ENCODE measurements around the gene NPR2.

NPR2 gene

GRCh38 chr9:35852876-35853865 is 61.8 kb downstream of the NPR2 start:
- H2AFZ ChIP-seq (ENCODE audit: low read length) = no peak overlapping the region
- H3K9me3 ChIP-seq (ENCODE audit: insufficient read depth, low read depth, low read length) = no peaks in the 10 kb centered on the region
- no peaks in the 10 kb centered on the region for H3K27me3 ChIP-seq (ENCODE audit: insufficient read depth, low read length, poor library complexity, severe bottlenecking)
- TF ChIP-seq EZH2phosphoT487 (IDR thresholded peaks at IDR 0.05; ENCODE audit: borderline replicate concordance) = no peak
- TF ChIP-seq, protein P1, sequence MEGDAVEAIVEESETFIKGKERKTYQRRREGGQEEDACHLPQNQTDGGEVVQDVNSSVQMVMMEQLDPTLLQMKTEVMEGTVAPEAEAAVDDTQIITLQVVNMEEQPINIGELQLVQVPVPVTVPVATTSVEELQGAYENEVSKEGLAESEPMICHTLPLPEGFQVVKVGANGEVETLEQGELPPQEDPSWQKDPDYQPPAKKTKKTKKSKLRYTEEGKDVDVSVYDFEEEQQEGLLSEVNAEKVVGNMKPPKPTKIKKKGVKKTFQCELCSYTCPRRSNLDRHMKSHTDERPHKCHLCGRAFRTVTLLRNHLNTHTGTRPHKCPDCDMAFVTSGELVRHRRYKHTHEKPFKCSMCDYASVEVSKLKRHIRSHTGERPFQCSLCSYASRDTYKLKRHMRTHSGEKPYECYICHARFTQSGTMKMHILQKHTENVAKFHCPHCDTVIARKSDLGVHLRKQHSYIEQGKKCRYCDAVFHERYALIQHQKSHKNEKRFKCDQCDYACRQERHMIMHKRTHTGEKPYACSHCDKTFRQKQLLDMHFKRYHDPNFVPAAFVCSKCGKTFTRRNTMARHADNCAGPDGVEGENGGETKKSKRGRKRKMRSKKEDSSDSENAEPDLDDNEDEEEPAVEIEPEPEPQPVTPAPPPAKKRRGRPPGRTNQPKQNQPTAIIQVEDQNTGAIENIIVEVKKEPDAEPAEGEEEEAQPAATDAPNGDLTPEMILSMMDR (conservative IDR thresholded peaks at IDR 0.05; ENCODE audit: low read length) = no peak
- no peaks in the 10 kb centered on the region for H3F3A ChIP-seq (ENCODE audit: low read depth)
- no peaks in the 10 kb centered on the region for H3K79me2 ChIP-seq (ENCODE audit: insufficient read depth, low read length)
- H3K4me3 ChIP-seq (ENCODE audit: low read length, poor library complexity, severe bottlenecking) = no peak overlapping the region
- H3K9ac ChIP-seq (ENCODE audit: low read depth, low read length, poor library complexity, severe bottlenecking) = no peak overlapping the region
- no peaks in the 10 kb centered on the region for H3K4me1 ChIP-seq (ENCODE audit: insufficient read depth, low read length, poor library complexity, severe bottlenecking)
- H4K20me1 ChIP-seq (ENCODE audit: insufficient read depth, low read length, poor library complexity, severe bottlenecking) = no peaks in the 10 kb centered on the region
- H3K9me2 ChIP-seq (replicated peaks; ENCODE audit: low read depth, low read length) = no peaks in the 10 kb centered on the region
- no peak overlapping the region for H3K4me2 ChIP-seq (ENCODE audit: low read depth, low read length, poor library complexity, severe bottlenecking)
- H3K36me3 ChIP-seq (ENCODE audit: insufficient read depth, low read length) = no peaks in the 10 kb centered on the region

- H3K4me3 ChIP-seq (ENCODE audit: low read length, poor library complexity, severe bottlenecking) = no peak overlapping the region
- H3K27me3 ChIP-seq (ENCODE audit: insufficient read depth, low read length, poor library complexity, severe bottlenecking) = no peaks in the 10 kb centered on the region
- H3K36me3 ChIP-seq (ENCODE audit: insufficient read depth, low read length) = no peaks in the 10 kb centered on the region
- H3F3A ChIP-seq (ENCODE audit: low read depth) = no peaks in the 10 kb centered on the region
- H3K4me1 ChIP-seq (ENCODE audit: insufficient read depth, low read length, poor library complexity, severe bottlenecking) = no peaks in the 10 kb centered on the region
- no peak overlapping the region for H3K4me2 ChIP-seq (ENCODE audit: low read depth, low read length, poor library complexity, severe bottlenecking)
- H4K20me1 ChIP-seq (ENCODE audit: insufficient read depth, low read length, poor library complexity, severe bottlenecking) = no peaks in the 10 kb centered on the region
- H3K79me2 ChIP-seq (ENCODE audit: insufficient read depth, low read length) = no peaks in the 10 kb centered on the region
- H3K9ac ChIP-seq (ENCODE audit: low read depth, low read length, poor library complexity, severe bottlenecking) = no peak overlapping the region
- no peaks in the 10 kb centered on the region for H3K9me2 ChIP-seq (replicated peaks; ENCODE audit: low read depth, low read length)
- no peaks in the 10 kb centered on the region for H3K9me3 ChIP-seq (ENCODE audit: insufficient read depth, low read depth, low read length)
- TF ChIP-seq EZH2phosphoT487 (IDR thresholded peaks at IDR 0.05; ENCODE audit: borderline replicate concordance) = no peak
- TF ChIP-seq, protein P1 (conservative IDR thresholded peaks at IDR 0.05; ENCODE audit: low read length) = no peak
- no peak overlapping the region for H2AFZ ChIP-seq (ENCODE audit: low read length)
These were observed 62.8 kb downstream of the NPR2 start for GRCh38 chr9:35854091-35854762.

- H3K36me3 ChIP-seq (ENCODE audit: insufficient read depth, low read length) = no peaks in the 10 kb centered on the region
- no peaks in the 10 kb centered on the region for H3K9me3 ChIP-seq (ENCODE audit: insufficient read depth, low read depth, low read length)
- TF ChIP-seq, protein P1 (conservative IDR thresholded peaks at IDR 0.05; ENCODE audit: low read length) = no peak
- TF ChIP-seq EZH2phosphoT487 (IDR thresholded peaks at IDR 0.05; ENCODE audit: borderline replicate concordance) = no peak
- no peaks in the 10 kb centered on the region for H3K27me3 ChIP-seq (ENCODE audit: insufficient read depth, low read length, poor library complexity, severe bottlenecking)
- H3K4me2 ChIP-seq (ENCODE audit: low read depth, low read length, poor library complexity, severe bottlenecking) = no peak overlapping the region
- H4K20me1 ChIP-seq (ENCODE audit: insufficient read depth, low read length, poor library complexity, severe bottlenecking) = no peaks in the 10 kb centered on the region
- H3F3A ChIP-seq (ENCODE audit: low read depth) = no peaks in the 10 kb centered on the region
- H3K9ac ChIP-seq (ENCODE audit: low read depth, low read length, poor library complexity, severe bottlenecking) = no peak overlapping the region
- no peaks in the 10 kb centered on the region for H3K9me2 ChIP-seq (replicated peaks; ENCODE audit: low read depth, low read length)
- no peaks in the 10 kb centered on the region for H3K4me1 ChIP-seq (ENCODE audit: insufficient read depth, low read length, poor library complexity, severe bottlenecking)
- H2AFZ ChIP-seq (ENCODE audit: low read length) = no peak overlapping the region
- H3K79me2 ChIP-seq (ENCODE audit: insufficient read depth, low read length) = no peaks in the 10 kb centered on the region
- no peak overlapping the region for H3K4me3 ChIP-seq (ENCODE audit: low read length, poor library complexity, severe bottlenecking)
These were observed 64.8 kb downstream of the NPR2 start for GRCh38 chr9:35856206-35856605.

All from Loucy (cell line).